Common myeloid progenitor, CD34-positive (primary cell): ENCODE results near the gene MYO1F.

Experiments
- CTCF ChIA-PET: fragments of 350-600 bp; sonication (Branson Sonifier 250); formaldehyde crosslinking; loops from one replicate; lab custom pipeline; 2021; ENCODE audit warnings: antibody characterized with exemption; lab: Charles Lee
- POLR2A ChIA-PET: fragments of 350-600 bp; sonication (Branson Sonifier 250); formaldehyde crosslinking; loops from one replicate; lab custom pipeline; 2021; ENCODE audit warnings: antibody characterized with exemption; lab: Charles Lee
- DNase-seq, 3 donors: peaks; one replicate each; pipeline versions ENCODE4 v3.0.0 to v3.0.0-alpha.2; 2013
- H3K27ac ChIP-seq, 2 experiments: 1 replicate in 1 of 2; 2 replicates in 1 of 2; pipeline ENCODE4 v1.7.0; 2013; ENCODE audit warnings: inconsistent platforms in 2 of 2, low read length in 2 of 2, mild to moderate bottlenecking in 2 of 2, low read depth in 1 of 2, moderate library complexity in 1 of 2; ENCODE audit not compliant: severe bottlenecking in 2 of 2, insufficient read depth in 1 of 2, poor library complexity in 1 of 2
- H3K27me3 ChIP-seq, 5 experiments: replicated peaks in 2 of 5; 1 replicate in 3 of 5; 2 replicates in 2 of 5; pipeline versions ENCODE4 v1.6.1 to v1.7.0; 2013; ENCODE audit warnings: low read length in 4 of 5, mild to moderate bottlenecking in 2 of 5, moderate library complexity in 2 of 5, inconsistent platforms in 1 of 5; ENCODE audit not compliant: insufficient read depth in 5 of 5, control insufficient read depth in 4 of 5
- H3K36me3 ChIP-seq, 4 experiments: 1 replicate in 2 of 4; 2 replicates in 2 of 4; pipeline versions ENCODE4 v1.6.1 to v1.7.0; 2013; ENCODE audit warnings: low read length in 3 of 4, control low read depth in 1 of 4, mild to moderate bottlenecking in 1 of 4; ENCODE audit not compliant: control insufficient read depth in 4 of 4, insufficient read depth in 4 of 4
- H3K4me1 ChIP-seq, 4 experiments: 1 replicate in 3 of 4; 2 replicates in 1 of 4; pipeline versions ENCODE4 v1.6.1 to v1.7.1; 2013; ENCODE audit warnings: low read length in 3 of 4, mild to moderate bottlenecking in 3 of 4, control low read depth in 1 of 4, inconsistent platforms in 1 of 4, moderate library complexity in 1 of 4; ENCODE audit not compliant: control insufficient read depth in 4 of 4, insufficient read depth in 4 of 4; ENCODE audit errors: control extremely low read depth in 1 of 4
- H3K4me3 ChIP-seq, 7 experiments: 1 replicate in 4 of 7; 2 replicates in 3 of 7; pipeline versions ENCODE4 v1.5.1 to v1.7.0; 2013; ENCODE audit warnings: mild to moderate bottlenecking in 7 of 7, low read length in 6 of 7, moderate library complexity in 6 of 7, inconsistent platforms in 2 of 7, low read depth in 2 of 7, control low read depth in 1 of 7; ENCODE audit not compliant: insufficient read depth in 4 of 7, control insufficient read depth in 1 of 7; ENCODE audit errors: extremely low read depth in 1 of 7
- H3K9me3 ChIP-seq, 5 experiments: 1 replicate in 4 of 5; 2 replicates in 1 of 5; pipeline versions ENCODE4 v1.6.1 to v1.7.1; 2013; ENCODE audit warnings: low read length in 4 of 5, mild to moderate bottlenecking in 2 of 5, inconsistent platforms in 1 of 5, low read depth in 1 of 5, moderate library complexity in 1 of 5; ENCODE audit not compliant: control insufficient read depth in 4 of 5, insufficient read depth in 2 of 5; ENCODE audit errors: control extremely low read depth in 1 of 5
- WGBS: methylation state at CpG from one replicate; pipeline ENCODE4 v1.1.5; 2013; ENCODE audit not compliant: insufficient coverage; 5-methylcytosine and 5-hydroxymethylcytosine counted together

The MYO1F gene

GRCh38 chr19:8592231-8593009 is 15.2 kb upstream of the MYO1F start:
- WGBS = under 1% methylated on average over 46 of the region's 55 CpGs
- POLR2A ChIA-PET = no interaction called here
- peak overlapping the region; percentile 17 to 79 (median 65) for H3K4me3 ChIP-seq

DNA sequence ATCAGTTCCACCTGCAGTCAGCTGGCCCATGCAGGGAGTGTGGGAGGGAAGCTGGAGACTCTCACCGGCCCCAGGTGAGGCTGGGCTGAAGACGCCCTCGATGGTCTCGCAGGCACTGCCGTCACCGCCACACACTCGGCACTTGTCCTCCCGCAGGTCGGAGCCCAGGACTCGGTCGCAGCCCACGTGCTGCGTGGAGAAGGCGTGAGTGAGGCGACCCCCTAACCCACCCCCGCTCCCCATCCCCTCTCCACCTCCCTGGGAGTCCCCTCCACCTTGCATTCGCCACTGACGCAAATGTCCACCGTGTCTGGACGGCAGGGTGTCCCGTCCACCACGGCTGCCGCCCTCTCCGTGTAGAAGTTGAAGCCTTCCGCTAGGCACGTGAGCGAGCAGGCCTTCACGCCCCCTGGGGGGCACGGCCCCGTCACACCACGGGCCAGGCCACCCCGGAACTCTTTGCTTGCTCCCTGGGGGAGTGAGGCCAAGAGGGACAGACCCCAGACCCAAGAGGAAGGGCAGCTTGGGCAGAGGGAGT is 12.0 kb upstream of the MYO1F start:
- Histone ChIP-seq H3K27ac (no peak overlapping the region), H3K36me3 (peaks cover 0 to 9% (median 0%) of the 10 kb centered on the region in 4 experiments), H3K4me1 (peaks cover 0 to 22% (median 18%) of the 10 kb centered on the region in 4 experiments), H3K27me3 (peaks cover 0 to 5% (median 0%) of the 10 kb centered on the region in 5 experiments), H3K9me3 (peaks cover 0 to 9% (median 4%) of the 10 kb centered on the region in 5 experiments), H3K4me3 (no peak overlapping the region)
- no peak for DNase-seq
- WGBS = 97% methylated on average over 22 of the region's 32 CpGs
- ChIA-PET POLR2A (no interaction called here), CTCF (interaction anchor here (0.6 to 1.2 kb wide), 2 partner anchors 9 to 10 kb away, joined by 3 read pairs; no protein-coding TSS in a partner anchor)

More at GRCh38 chr19:8592231-8593009, 15.2 kb upstream of the MYO1F start:
- peaks cover 0 to 10% (median 4%) of the 10 kb centered on the region in 5 experiments for H3K9me3 ChIP-seq
- no peak overlapping the region for H3K27ac ChIP-seq
- DNase-seq = peak; percentile 93 to 96 (median 96)
- H3K4me1 ChIP-seq = peaks cover 0 to 22% (median 18%) of the 10 kb centered on the region in 4 experiments
- CTCF ChIA-PET = interaction anchor here (1.4 to 2.9 kb wide), 2 partner anchors 12 to 16 kb away, joined by 3 to 18 read pairs; no protein-coding TSS in a partner anchor
- H3K36me3 ChIP-seq = peaks cover 6 to 28% (median 20%) of the 10 kb centered on the region in 4 experiments
- peaks cover 0 to 5% (median 0%) of the 10 kb centered on the region in 5 experiments for H3K27me3 ChIP-seq

GRCh38 chr19:8585894-8586750 is 8.9 kb upstream of the MYO1F start:
- Histone ChIP-seq H3K9me3 (no peaks in the 10 kb centered on the region), H3K27me3 (no peaks in the 10 kb centered on the region), H3K4me3 (no peak overlapping the region), H3K27ac (no peak overlapping the region), H3K36me3 (peaks cover 0 to 7% (median 0%) of the 10 kb centered on the region in 4 experiments), H3K4me1 (peaks cover 0 to 3% (median under 1%) of the 10 kb centered on the region in 4 experiments)
- WGBS = 96% methylated on average over 30 of the region's 34 CpGs
- CTCF ChIA-PET = interaction anchor here (0.8 to 2.6 kb wide), 3 partner anchors 9 to 106 kb away, joined by 3 to 7 read pairs (median 7); partner anchors contain the start of gene MYO1F
- DNase-seq = peak in 2 of 3 donors; percentile 50 to 56
- POLR2A ChIA-PET = no interaction called here

DNA sequence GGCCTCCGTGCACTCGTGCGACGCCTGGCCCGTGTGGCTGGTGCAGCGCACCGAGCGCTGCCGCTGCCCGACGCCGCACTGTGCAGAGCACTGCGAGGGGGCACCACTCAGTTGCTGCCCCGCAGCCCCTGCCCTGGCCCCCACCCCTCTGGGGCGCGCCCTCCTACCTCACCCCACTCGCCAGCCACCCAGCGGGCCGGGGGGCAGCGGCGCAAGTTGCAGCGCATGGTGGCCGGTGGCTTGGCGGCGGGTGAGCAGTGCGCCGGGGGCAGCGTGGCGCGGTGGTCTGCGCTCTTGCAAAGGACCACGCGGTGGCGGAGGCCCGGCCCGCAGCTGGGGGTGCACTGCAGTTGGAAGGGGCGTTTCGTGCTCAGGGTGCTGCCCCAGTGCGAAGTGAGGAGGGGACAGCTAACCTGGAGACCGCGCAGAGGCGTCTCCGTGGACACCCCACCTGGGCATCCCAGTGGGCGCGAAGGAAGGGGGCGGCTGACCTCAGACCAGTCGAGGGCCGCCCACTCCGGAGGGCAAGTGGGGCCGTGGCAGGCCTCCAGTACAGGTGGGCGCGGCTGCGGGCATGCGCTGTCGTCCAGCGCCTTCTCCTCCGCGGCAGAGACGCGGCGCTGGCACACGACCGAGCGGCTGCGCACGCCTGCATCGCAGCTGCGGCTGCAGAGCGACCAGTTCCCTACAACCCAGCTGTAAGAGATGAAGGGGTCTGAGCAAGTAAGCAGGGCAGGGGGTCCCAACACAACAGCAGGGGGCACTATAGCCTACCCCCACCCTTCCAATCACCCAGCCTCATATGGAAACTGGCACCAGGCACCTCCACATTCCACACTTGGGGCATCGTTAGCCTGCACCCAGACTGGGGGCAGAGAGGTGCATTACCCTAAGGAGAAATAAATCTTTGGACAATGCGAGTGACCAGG is 8.0 kb upstream of the MYO1F start:
- Histone ChIP-seq H3K27ac (no peak overlapping the region), H3K4me1 (peaks cover 0 to 9% (median 6%) of the 10 kb centered on the region in 4 experiments), H3K36me3 (peaks cover 0 to 7% (median 0%) of the 10 kb centered on the region in 4 experiments), H3K4me3 (no peak overlapping the region), H3K27me3 (no peaks in the 10 kb centered on the region), H3K9me3 (no peaks in the 10 kb centered on the region)
- ChIA-PET POLR2A (no interaction called here), CTCF (interaction anchor here (0.6 to 2.6 kb wide), 3 partner anchors 8 to 57 kb away, joined by 3 to 7 read pairs (median 7); partner anchors contain the start of gene MYO1F)
- DNase-seq = no peak
- 97% methylated on average over 56 of the region's 71 CpGs for WGBS

- POLR2A ChIA-PET = interaction anchor here (0.5 to 0.6 kb wide), 4 partner anchors 27 to 168 kb away, joined by 3 to 4 read pairs (median 4); partner anchors contain the start of gene MARCHF2
- H3K27ac ChIP-seq = no peak overlapping the region
- CTCF ChIA-PET = interaction anchor here (0.7 to 7.4 kb wide), 24 partner anchors 10 to 228 kb away, joined by 3 to 96 read pairs (median 4); no protein-coding TSS in a partner anchor
- H3K36me3 ChIP-seq = peaks cover 0 to 2% (median 0%) of the 10 kb centered on the region in 4 experiments
- WGBS = 15% methylated on average over 6 of the region's 21 CpGs
- DNase-seq = peak; percentile 77 to 89 (median 82)
- H3K4me1 ChIP-seq = peaks cover 8 to 46% (median 43%) of the 10 kb centered on the region in 4 experiments
- H3K27me3 ChIP-seq = no peaks in the 10 kb centered on the region
- peak overlapping the region in 1 of 7 experiments; percentile 10 for H3K4me3 ChIP-seq
- no peaks in the 10 kb centered on the region for H3K9me3 ChIP-seq
These were observed 3.6 kb upstream of the MYO1F start for GRCh38 chr19:8580710-8581281.
